Adrenal gland (tissue), 12 donors: ENCODE measurements around the gene GTPBP2. TPM values are rescaled to one million over a fixed set of nuclear protein-coding genes. Genes with fewer than 3 reads are reported as not detected.
A peak's percentile ranks its signal among the peaks of the same experiment; 100 is the strongest.

Experiments
- DNase-seq, 7 donors: peaks; one replicate each; pipeline ENCODE4 v3.0.0-alpha.2; 2019 to 2020
- H3K27ac ChIP-seq, 5 donors: fragments of 200-600 bp; sonication (generic) in 4 of 5; 1 replicate in 3 of 5; 2 replicates in 2 of 5; pipeline versions ENCODE4 v1.5.1 to v1.8.0; 2016 to 2020; ENCODE audit warnings: mild to moderate bottlenecking in 1 of 5
- H3K27me3 ChIP-seq: fragments of 200-600 bp; 2 replicates; pipeline ENCODE4 v1.8.0; 2021
- H3K36me3 ChIP-seq, 2 donors: fragments of 200-600 bp; replicated peaks in 1 of 2; 1 replicate in 1 of 2; 2 replicates in 1 of 2; pipeline versions ENCODE4 v1.5.1 to v1.8.0; 2018 to 2022
- H3K4me1 ChIP-seq, 2 donors: fragments of 200-600 bp; replicated peaks in 1 of 2; 1 replicate in 1 of 2; 2 replicates in 1 of 2; pipeline versions ENCODE4 v1.5.1 to v1.8.0; 2018 to 2021
- H3K4me3 ChIP-seq, 4 donors: fragments of 200-600 bp; sonication (generic) in 3 of 4; one replicate each; pipeline ENCODE4 v1.5.1; 2016 to 2018
- H3K9me3 ChIP-seq, 3 donors: fragments of 200-600 bp; sonication (generic) in 1 of 3; replicated peaks in 1 of 3; 1 replicate in 2 of 3; 2 replicates in 1 of 3; pipeline versions ENCODE4 v1.5.1 to v1.8.0; 2016 to 2021
- CTCF ChIP-seq, 6 experiments: fragments of 450-650 bp in 4 of 6; fragments of 200-600 bp in 2 of 6; sonication (generic) in 1 of 6; IDR thresholded peaks; 1 replicate in 5 of 6; 2 replicates in 1 of 6; pipeline versions ENCODE4 v1.5.1 to v1.8.0; 2016 to 2021; ENCODE audit warnings: antibody characterized with exemption in 6 of 6, mild to moderate bottlenecking in 2 of 6, moderate library complexity in 1 of 6
- POLR2A ChIP-seq, 2 donors: fragments of 450-650 bp; IDR thresholded peaks; one replicate each; pipeline ENCODE4 v1.6.1; 2017; ENCODE audit warnings: antibody characterized with exemption in 2 of 2, mild to moderate bottlenecking in 2 of 2, moderate library complexity in 1 of 2
- WGBS, 4 donors: extraction: QIAGEN DNeasy Blood & Tissue Kit in 2 of 4; methylation state at CpG; one replicate each; pipeline versions ENCODE4 v1.1.5 to v1.1.7; 2013 to 2017; 5-methylcytosine and 5-hydroxymethylcytosine counted together
- intact Hi-C, 2 donors: fragments of 100-400 bp; cut with DNase I; formaldehyde crosslinking; loops; one replicate each; pipeline versions ENCODE4 v1.14.1 to v1.15.0; 2022 to 2023
- polyA plus RNA-seq, 3 donors: library from polyadenylated mRNA; stranded (reverse); fragments of 200-250 nt in 2 of 3; fragments of 350-450 nt in 1 of 3; fragmentation: Illumina TruSeq in 1 of 3; extraction: RNeasy Lipid Tissue Mini Kit (QIAGEN cat#74804) in 1 of 3; gene quantifications; one replicate each; pipeline ENCODE4 v1.2.3, GENCODE V29; 2013 to 2014
- total RNA-seq, 9 donors: library from RNA; depleted of rRNA in 4 of 9; stranded (reverse); fragments of >200 nt in 4 of 9; fragments of 120-200 nt in 1 of 9; fragmentation: NEBNext Ultra II Directional in 1 of 9; extraction: Animal tissue kit (Norgen Biotek cat#: 25700) in 1 of 9; gene quantifications; one replicate each; pipeline versions ENCODE4 v1.1.0 to v1.2.4, GENCODE V29; 2013 to 2023
- donor health status: healthy with polysubstance abuse.
- donor health status: Bipolar disorder and iron deficiency.
- donor health status: DM: yes; HTN: yes; CAD: no.
- donor health status: DM: no; HTN: no; CAD: no.
- donor health status: DM: no; HTN: no; CAD: no.
- donor health status: DM: yes; HTN: yes; CAD: no.

GTPBP2 gene
- total and polyA plus RNA-seq, 12 donors = 16.5 to 73.5 (median 43.5) TPM

- WGBS, 4 donors = 83 to 93% (median 87%) methylated on average over 6 of the region's 6 CpGs
Observed at GRCh38 chr6:43669922-43670622, 41.0 kb upstream of the GTPBP2 start.

GRCh38 chr6:43669050-43669921 is 40.2 kb upstream of the GTPBP2 start:
- peaks cover 0 to 28% of the 10 kb centered on the region in 2 donors for H3K36me3 ChIP-seq
- 60 to 65% (median 63%) methylated on average over 5 to 15 of the region's 15 CpGs for WGBS, 4 donors
- no peaks in the 10 kb centered on the region for H3K27me3 ChIP-seq
- peak; percentile 26 to 80 (median 44) for DNase-seq
- peaks cover 31 to 52% of the 10 kb centered on the region in 2 donors for H3K4me1 ChIP-seq
- TF ChIP-seq POLR2A (IDR thresholded peaks at IDR 0.05) (peak in 1 of 2 donors; percentile 2), CTCF (IDR thresholded peaks at IDR 0.05) (no peak)
- no peaks in the 10 kb centered on the region for H3K9me3 ChIP-seq
- intact Hi-C loops = loop anchor here (5.0 kb wide), 3 partner anchors 88 to 408 kb away; no protein-coding TSS in a partner anchor
- no peak overlapping the region for H3K4me3 ChIP-seq
- peak overlapping the region in 2 of 5 donors; percentile 20 to 44 for H3K27ac ChIP-seq

More at GRCh38 chr6:43669922-43670622, 41.0 kb upstream of the GTPBP2 start:
- peaks cover 0 to 36% of the 10 kb centered on the region in 2 donors for H3K36me3 ChIP-seq
- no peaks in the 10 kb centered on the region for H3K9me3 ChIP-seq
- intact Hi-C loops = loop anchor here (5.0 kb wide), 3 partner anchors 87 to 407 kb away; no protein-coding TSS in a partner anchor
- TF ChIP-seq POLR2A (IDR thresholded peaks at IDR 0.05) (no peak), CTCF (IDR thresholded peaks at IDR 0.05) (no peak)
- no peak for DNase-seq
- no peaks in the 10 kb centered on the region for H3K27me3 ChIP-seq
- peak overlapping the region in 2 of 5 donors; percentile 20 to 36 for H3K27ac ChIP-seq
- H3K4me3 ChIP-seq = no peak overlapping the region
- peaks cover 31 to 52% of the 10 kb centered on the region in 2 donors for H3K4me1 ChIP-seq

- intact Hi-C loops = loop anchor here (5.0 kb wide), 3 partner anchors 89 to 409 kb away; no protein-coding TSS in a partner anchor
- Histone ChIP-seq H3K4me3 (no peak overlapping the region), H3K27ac (peak overlapping the region in 2 of 5 donors; percentile 42 to 44)
Observed at GRCh38 chr6:43668151-43669028, 39.3 kb upstream of the GTPBP2 start.

More at GRCh38 chr6:43668151-43669028, 39.3 kb upstream of the GTPBP2 start:
- H3K4me1 ChIP-seq = peaks cover 24 to 45% of the 10 kb centered on the region in 2 donors
- WGBS, 4 donors = 8 to 30% (median 15%) methylated on average over 14 to 17 of the region's 17 CpGs
- DNase-seq = peak; percentile 76 to 84 (median 81)
- TF ChIP-seq POLR2A (IDR thresholded peaks at IDR 0.05) (no peak), CTCF (IDR thresholded peaks at IDR 0.05) (peak; percentile 15 to 54 (median 44))
- peaks cover 0 to 19% of the 10 kb centered on the region in 2 donors for H3K36me3 ChIP-seq
- no peaks in the 10 kb centered on the region for H3K27me3 ChIP-seq
- H3K9me3 ChIP-seq = no peaks in the 10 kb centered on the region
